Hematopoietic multipotent progenitor cell (in vitro differentiated cells): Measurements from ENCODE around the gene BAIAP2L2. TPM values are rescaled to one million over a fixed set of nuclear protein-coding genes. Genes with fewer than 3 reads are reported as not detected.
"Not testable (repeated sequence)": the region's sequence is repeated elsewhere in the genome, so short reads cannot be mapped to it uniquely, and the experiment has no call there.

Experiments used
- DNase-seq, 3 donors: peaks; one replicate each; pipeline ENCODE4 v3.0.0-alpha.2; 2011 to 2015; ENCODE audit warnings: low read depth in 2 of 3, low spot score in 2 of 3
- total RNA-seq: library from RNA; depleted of rRNA; stranded (reverse); fragments of >200 nt; gene quantifications from one replicate; pipeline ENCODE4 v1.2.3, GENCODE V29; 2012

The BAIAP2L2 gene
- total RNA-seq, 1 donor = under 0.01 TPM

DNA sequence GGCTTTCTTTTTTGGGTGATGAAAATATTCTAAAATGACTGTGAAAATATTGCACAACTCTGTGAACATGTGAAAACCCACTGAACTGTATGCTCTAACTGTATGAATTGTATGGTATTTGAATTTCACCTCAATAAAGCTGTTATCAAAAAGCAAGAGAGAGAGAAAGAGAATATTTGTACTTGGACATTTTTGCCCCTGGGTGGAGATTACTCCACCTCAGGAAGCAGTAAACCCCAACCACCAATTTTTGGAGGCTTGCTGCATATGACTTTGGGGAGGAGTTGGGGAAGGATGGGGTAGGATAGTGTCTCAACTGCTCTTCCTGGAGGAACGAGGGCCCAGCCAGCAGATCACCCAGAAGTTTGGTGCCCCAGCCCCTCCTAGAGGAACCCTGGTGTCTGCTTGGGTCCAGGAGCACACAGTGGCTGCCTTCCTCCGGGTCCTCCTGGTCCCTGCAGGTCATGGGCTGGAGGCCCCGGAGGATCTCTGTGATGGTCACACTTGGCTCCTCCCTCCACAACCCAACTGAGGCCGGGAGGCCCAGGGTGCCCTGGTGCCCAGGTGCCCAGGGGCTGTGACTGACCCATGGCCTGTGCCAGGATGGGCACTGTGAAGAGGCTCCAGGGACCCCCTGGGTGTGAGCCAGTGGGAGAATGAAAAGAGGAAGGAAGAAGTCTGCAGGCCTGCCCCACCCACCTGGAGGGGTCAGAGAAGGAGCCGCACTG is 68.6 kb downstream of the BAIAP2L2 start:
- no peak for DNase-seq

DNA sequence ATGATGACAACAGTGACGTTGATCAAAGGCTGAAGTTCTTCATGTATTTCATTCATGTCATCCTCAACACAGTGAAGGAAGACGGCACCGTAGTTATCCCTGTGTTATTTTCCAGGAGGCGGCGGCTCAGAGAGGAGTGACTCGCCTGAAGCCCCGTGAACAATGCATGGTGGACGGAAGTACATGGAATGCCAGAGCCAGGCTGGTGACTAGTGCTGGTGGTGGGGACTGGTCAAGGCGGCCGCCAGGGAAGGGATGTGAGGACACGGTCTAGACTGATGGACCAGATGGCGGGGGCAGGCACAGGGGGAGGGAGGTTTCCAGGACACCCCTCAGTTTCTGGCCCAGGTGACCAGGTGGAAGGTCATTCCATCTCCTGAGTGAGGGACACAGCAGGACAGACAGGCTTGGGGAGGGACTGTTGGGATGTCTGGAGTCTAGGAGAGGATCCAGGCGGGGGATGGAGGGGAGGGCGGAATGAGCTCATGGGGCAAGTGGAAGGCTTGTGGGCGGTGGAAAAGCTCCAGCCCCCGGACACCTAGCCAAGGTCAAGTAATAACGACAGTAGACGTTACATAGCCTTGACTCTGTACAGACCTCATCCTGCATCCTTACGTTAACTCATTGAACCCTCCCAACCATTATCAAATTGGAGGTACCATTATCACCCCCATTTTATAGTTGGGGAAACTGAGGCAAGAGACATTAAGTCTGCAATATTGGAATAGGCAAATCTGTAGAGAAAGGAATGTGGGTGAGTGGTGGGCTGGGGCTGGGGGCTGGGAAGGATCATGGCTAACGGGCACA is 69.3 kb downstream of the BAIAP2L2 start:
- DNase-seq = no peak

DNA sequence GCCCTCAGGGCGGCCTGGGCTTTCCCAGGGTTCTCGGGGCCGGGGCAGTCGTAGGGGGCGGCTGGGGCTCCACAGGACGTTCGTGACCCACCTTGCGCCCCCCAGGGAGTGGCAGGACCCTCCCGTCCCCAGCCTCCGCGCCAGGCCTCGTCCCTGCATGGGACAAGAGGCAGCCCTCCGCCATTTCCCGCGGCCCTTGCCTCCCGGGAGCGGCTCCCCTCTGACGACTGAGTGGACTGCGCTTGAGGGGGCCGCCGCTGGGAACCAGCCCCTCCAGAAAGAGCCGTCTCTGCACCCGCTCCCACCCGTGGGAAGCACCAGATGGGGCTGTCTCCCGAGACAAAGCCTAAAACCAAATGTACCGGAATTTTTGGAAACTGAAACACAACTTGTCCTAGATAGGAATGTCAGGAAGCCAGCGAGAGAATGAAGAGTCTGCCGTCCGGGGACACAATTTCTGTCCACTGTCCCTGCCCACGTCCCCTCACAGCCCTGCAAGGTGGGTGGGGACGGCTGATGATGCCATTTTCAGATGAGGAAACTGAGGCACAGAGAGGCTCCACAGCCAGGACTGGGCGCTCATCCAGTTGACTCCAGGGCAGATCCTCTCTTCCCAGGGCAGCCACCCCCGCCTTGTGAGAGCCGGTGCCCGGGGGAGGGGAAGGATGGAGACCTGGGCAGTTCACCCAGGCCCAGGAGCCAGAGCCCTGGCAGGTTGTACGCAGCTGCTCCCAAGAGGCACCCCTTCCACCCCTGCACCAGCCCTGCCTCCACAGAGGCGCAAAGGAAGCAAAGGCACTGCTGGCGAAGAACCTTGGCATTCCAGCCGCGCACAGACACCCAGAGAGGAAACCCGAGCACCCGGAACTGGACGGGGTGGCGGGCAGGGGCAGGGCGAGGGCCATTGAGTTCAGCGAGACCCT is 71.3 kb downstream of the BAIAP2L2 start:
- DNase-seq = no peak

DNA sequence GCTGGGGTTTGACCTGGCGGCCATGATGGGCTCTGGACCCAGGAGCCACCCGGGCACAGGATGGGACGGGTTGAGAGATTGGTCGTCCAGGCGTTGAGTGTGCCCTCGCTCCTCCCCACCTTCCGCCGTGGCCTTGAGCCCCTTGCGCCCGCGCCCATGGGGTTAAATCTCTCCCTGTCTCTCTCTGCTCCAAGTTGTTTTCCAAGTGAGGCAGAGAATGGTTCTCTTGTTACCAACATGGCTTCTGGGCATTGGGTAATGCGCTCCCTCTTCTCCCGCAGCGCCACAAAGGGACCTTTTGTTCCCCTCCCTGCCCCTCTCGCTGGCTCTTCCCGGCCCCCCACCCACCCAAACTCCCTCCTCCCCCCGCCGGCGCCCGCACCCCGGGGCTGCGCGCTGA is 72.1 kb downstream of the BAIAP2L2 start:
- no peak for DNase-seq

DNA sequence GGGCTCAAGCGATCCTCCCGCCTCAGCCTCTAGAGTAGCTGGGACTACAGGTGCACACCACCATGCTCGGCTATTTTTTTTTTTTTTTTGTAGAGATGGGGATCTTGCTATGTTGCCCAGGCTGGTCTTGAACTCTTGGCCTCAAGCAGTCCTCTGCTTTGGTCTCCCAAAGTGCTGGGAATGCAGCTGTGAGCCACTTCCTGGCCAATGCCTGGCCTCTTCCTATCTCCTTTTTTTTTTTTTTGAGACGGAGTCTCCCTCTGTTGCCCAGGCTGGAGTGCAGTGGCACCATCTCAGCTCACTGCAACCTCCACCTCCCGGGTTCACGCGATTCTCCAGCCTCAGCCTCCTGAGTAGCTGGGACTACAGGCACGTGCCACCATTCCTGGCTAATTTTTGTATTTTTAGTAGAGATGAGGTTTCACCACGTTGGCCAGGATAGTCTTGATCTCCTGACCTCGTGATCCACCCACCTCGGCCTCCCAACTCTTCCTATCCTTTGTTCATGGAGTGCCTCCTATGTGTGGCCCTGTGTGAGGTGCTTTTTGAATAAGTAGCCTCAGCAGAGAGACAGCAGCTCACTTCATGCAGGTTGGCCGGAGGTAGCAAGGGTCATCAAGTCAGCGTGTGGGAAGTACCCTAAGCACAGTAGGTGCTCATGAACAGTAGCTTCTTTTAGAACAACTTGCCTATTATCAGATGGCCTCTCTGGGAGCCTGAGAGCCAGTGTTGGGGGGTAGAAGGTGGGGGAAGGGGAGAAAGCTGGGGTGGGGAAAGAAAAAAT is 72.9 kb downstream of the BAIAP2L2 start:
- DNase-seq = not testable (repeated sequence)

DNA sequence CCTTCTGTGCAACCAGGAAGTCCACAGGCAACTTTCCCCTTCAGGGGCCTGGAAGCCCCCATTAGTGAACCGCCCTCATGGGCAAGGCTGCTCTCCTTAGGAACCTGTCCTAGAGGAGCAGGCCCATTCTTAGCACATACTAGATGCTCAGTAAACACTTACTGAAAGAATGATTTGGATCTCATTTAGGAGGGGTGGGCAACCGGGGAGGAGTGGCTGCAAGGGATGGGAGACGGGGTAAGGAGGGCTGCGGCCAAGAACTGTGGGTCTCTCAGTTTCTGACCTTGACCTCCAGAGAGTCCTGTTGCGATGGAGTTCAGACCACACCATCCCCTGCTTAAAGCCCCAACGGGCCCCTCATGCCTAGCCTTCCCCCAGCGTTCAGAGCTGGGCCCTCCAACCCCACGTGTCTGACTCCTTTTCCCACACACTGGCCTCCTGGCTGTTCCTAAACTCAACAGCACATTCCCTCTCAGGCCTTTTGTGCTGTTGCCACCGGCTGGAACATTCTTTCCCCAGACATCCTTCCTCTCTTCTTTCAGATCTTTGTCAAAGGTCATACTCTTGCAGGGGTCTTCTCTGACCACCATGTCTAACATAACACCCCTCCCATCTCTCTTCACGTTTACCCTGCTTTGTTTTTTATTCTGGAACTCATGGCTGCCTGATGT is 74.0 kb downstream of the BAIAP2L2 start:
- no peak for DNase-seq

DNA sequence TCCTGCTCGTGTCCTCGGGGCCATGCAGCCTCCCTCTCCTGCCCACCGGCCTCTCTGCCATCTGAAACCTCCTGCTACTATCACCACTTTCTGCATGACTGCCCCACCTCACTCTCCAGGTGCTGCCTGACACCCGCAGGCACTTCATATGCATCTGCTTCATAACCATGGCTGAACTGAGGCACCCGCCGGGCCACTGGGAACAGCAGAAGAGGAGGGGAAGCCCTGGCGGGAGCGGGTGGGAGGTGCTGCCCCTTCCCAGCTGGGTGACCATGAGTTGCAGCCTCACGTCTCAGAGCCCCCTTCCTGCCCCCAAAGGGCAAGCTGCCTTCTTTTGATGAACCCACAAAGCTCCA is 75.0 kb downstream of the BAIAP2L2 start:
- no peak for DNase-seq

Other genes starting within 250 kb of the BAIAP2L2 start
- gene MICALL1, start 204.4 kb downstream of the BAIAP2L2 start, total RNA-seq = 38.5 TPM
- gene C22orf23, start 157.1 kb downstream of the BAIAP2L2 start, total RNA-seq = under 0.01 TPM
- gene POLR2F, start 157.0 kb downstream of the BAIAP2L2 start, total RNA-seq = 30.7 TPM
- gene SOX10, start 126.1 kb downstream of the BAIAP2L2 start, total RNA-seq = not detected
- 48.7 TPM for gene PICK1, start 53.3 kb downstream of the BAIAP2L2 start, total RNA-seq
- under 0.01 TPM for gene SLC16A8, start 26.5 kb downstream of the BAIAP2L2 start, total RNA-seq
- gene PLA2G6, start 71.1 kb upstream of the BAIAP2L2 start, total RNA-seq = 143 TPM
- gene MAFF, start 91.3 kb upstream of the BAIAP2L2 start, total RNA-seq = 92.4 TPM
- 13.5 TPM for gene TMEM184B, start 162.3 kb upstream of the BAIAP2L2 start, total RNA-seq
- 122 TPM for gene CSNK1E, start 206.7 kb upstream of the BAIAP2L2 start, total RNA-seq